GM19324 (cell line): ENCODE results near the gene KCTD16.
A peak's percentile ranks its signal among the peaks of the same experiment; 100 is the strongest.

ENCODE experiments used
- ATAC-seq: cut with Tn5 transposase; IDR thresholded peaks from one replicate; pipeline ENCODE4 v1.9.1; 2021; ENCODE audit warnings: mild to moderate bottlenecking, moderate library complexity; ENCODE audit not compliant: unreplicated experiment, low FRiP score

Gene KCTD16

GRCh38 chr5:144328494-144328893 lies 157.8 kb downstream of the KCTD16 start:
- no peak for ATAC-seq

GRCh38 chr5:144328980-144329379 lies 158.3 kb downstream of the KCTD16 start:
- ATAC-seq: no peak

DNA sequence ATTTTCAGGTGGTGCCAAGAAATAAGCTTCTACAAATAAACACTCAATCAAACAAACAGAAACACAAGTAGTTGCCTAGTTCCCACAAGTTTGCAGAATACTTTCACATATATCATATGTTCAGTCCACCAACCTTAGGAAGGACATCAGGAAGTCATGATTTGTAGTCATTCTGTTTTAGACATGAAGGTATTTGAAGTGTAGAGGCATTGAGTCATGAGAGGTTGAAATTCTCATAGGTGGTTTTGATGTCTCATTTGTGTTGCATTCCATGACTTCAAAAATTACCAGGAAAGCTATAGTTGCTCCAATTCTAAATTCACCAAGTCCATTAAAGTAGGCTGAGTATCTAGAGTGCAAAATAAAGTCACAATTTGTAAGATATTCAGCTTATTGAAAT lies 159.0 kb downstream of the KCTD16 start:
- no peak for ATAC-seq

DNA sequence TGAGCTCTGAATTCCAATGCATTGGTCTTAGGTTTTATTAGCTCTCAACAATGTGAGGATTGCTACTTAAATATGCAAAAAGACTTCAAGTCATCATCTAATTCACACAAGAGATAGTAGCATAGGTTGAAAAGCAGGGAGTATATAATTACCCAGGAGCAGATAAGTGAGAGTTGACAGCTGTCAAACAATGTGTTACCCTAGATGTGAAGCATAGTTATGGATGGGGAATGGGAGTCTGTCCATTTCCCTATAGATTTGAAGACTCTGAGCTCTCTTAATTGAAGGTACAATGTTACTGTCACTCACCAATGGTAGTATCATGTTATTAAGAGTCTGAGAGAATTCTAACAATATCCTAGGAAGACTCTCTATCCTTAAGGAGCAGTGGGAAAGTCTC lies 160.7 kb downstream of the KCTD16 start:
- no peak for ATAC-seq

GRCh38 chr5:144332265-144332664 lies 161.6 kb downstream of the KCTD16 start:
- ATAC-seq: no peak

GRCh38 chr5:144333336-144333920 lies 162.8 kb downstream of the KCTD16 start:
- peak; percentile 55 for ATAC-seq

DNA sequence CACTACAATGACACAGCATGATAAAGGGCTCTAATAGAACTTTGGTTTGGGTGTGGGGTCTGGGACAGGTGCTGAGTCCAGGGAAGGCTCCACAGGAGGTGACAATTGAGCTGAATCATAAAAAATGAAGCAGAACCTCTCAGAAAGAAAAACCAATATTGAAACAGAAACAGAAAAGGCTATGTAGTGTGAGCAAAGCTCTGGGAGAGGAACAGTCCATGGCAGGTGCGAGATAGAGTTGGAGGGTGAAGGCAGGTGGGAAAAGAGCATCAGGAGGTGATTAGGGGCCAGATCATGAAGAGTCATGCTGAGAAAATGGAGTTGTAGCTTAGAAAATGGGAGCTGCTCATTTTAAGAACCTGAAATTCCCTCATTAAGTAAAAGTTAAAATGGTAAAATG lies 164.9 kb downstream of the KCTD16 start:
- ATAC-seq: peak; percentile 52

DNA sequence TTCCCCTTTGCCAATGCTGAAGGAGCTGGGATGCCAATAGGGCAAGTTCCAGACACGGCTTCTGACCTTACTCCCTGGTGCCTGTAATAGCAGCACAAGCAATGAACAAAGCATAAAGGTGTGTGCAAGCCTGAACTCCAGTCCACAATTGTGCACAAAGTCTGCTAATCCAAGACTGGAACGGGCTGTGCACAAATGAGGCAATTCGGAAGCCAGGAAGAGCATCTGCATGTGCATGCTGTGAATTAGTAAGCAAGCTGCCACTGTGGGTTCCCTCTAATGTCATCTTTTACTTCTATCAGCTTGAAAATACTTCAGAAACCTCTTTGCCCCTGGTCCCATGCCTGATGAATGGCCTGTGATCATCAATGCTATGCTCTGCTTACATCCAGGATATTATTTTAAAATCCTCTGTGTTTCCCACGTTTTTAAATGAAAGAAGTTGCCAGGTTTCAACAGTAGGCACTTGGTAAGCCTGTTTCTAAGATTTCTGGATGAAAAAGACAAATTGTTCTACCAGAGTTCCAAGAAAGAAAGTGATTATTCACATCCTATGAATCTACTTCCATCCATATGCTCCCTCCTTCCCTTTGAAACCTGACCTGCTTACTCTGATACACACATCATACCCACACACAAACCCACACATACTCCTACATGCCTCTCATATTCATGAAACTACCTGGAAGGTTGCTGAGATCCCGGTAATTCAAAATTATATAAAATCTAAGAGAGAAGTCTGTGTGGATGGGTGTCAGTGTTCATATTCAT lies 165.7 kb downstream of the KCTD16 start:
- no peak for ATAC-seq

GRCh38 chr5:144352330-144352729 lies 181.7 kb downstream of the KCTD16 start:
- ATAC-seq: no peak

DNA sequence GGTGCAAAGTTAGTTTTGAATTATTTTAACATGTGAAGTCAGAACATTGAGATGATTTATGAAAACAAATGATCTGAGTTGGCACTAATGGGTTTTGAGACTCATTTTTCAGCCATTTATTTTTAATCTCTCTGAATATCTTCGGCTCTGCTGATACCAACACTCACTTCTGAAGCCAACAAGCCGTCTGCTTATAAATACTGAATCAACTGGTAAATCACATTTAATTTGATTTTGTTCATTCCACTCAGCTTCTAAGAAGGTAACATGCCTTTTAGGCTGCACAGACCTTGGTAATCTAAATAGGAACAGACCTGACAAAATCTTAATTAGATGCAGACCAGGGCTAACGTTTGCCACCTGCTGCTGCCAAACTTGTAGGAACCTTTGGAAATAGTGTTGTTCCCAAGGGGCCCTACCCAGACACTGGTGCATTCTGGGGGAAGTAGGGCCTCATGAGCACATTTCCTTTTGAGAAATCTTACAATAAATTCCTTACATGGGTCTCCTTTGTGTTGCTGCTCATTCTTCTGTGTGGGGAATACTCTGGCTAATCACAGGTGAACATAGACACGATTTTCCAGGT lies 182.2 kb downstream of the KCTD16 start:
- ATAC-seq: no peak

DNA sequence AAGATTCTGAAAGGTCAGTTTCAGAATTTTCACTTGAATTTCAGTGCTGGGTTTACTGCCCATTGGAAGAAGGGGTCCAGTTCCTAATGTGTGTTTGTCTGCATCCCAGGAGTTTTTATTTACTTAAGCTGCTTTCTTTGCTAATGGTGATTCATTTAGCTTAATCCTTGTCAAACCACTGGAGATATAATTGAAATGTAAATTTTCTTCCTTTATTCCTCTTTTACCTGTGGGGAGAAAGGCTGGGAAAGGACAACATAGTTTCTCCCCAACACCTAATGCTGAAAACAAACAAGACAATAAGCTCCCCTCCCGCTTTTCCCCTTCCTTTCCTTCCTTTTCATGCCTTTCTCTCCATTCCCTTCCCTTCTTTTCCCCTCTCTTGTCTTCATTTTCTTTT lies 185.8 kb downstream of the KCTD16 start:
- ATAC-seq: no peak

DNA sequence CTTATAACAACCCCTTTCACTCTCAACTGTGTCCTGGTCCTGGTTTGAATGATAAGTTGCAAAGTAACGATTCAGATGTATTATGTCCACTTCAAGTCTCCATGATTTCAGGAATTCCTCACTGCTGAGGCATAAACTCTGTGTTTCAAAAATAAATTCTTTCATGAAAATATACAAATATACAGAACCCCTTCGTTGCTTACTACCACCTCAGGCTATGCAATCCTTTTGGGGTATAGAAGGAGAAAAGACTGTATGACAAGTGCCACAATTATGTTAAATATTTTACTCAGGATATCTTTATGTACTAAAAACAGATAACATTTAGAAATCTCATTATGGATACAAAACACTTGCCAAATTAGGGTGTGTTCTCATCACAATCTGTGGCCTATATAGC lies 190.7 kb downstream of the KCTD16 start:
- no peak for ATAC-seq

GRCh38 chr5:144365885-144366284 lies 195.2 kb downstream of the KCTD16 start:
- ATAC-seq: no peak

DNA sequence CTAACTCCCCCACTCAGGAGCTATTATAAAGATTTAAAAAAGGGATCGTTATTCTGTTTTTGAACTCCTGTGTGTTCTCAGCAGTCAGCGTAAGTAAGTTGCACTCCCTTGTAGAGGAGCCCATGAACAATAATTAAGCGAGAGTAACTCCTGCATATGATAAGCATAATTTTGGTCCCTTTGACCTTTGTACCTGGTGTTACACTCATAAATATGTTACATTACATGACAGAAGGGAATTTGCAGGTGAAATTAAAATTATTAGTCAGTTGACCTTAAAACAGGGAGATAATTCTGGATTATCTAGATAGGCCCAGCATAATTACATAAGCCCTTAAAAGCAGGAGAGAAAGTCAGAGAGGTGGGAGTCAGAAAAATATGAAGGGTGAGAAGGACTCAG lies 197.3 kb downstream of the KCTD16 start:
- no peak for ATAC-seq

DNA sequence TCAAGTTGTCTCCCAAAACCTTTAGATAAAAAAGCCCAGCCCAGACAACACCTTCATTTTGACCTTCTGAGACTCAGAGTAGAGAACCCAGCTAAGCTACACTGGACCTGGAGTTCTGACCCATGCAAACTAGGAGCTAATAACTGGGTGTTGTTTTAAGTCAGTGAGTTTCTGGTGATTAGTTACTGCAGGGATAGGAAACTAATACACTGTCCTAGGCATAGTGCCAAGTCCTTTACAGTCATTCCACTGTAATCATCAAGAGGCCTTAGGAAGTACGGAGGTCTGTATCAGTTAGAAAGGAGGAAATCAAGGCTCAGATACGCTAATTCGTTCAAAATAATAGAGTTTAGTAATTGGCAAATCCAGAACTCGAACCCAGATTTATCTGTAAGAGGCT lies 197.9 kb downstream of the KCTD16 start:
- ATAC-seq: no peak

GRCh38 chr5:144369006-144369405 lies 198.3 kb downstream of the KCTD16 start:
- ATAC-seq: no peak

DNA sequence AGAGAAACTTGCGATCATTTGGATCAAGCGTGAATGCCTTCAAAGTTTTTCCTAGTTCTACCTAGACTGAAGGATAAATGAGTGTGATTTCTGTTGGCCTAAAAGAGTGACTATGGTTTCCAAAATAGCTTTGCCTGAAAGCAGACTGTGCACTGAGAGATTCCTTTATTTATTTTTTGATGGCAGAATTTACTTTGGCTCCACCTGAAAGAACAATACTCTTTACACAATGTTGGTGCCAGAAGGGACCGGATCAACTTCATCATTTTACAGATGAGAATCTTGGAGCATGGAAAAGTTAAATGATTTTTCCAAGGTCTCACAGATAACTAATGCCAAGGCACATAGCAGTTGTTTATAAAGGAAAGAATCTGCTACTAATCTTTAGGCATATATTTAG lies 199.6 kb downstream of the KCTD16 start:
- ATAC-seq: no peak

DNA sequence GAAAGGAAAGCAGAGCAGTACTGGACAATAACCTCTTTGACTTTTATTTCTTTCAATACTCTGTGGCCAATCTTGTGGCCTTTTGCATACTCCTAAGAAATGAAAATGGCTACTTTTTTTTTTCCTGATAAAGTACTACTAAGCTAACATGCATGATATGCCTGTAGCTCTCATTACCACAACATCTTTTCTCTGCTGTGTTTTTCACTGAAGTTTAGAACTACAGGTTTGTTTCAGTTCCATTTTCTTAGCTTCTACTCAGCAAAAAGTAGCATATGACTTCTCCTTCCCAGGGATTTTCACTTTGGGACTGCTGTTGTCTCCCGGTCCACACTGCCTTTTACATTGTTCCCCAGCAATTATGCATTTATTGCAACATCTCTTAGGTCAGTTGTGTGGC lies 204.0 kb downstream of the KCTD16 start:
- ATAC-seq: no peak

DNA sequence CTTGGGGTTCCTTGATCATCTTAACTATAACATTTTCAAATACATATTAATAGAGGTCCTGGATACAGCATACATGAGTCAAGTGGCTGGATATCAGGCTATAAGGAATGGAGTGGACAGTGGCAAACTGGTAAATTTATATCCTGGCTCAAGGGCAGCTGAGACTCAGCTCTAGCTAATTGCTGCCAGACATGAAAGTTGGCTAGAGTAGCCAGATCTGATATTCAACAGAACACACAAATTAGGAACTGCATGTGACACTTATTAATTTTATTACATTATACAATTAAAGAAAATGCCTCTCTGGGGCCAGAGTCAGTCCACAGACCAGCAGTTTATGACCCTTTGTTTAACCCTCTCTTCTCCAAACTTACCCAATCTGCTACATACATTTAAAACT lies 206.5 kb downstream of the KCTD16 start:
- no peak for ATAC-seq

DNA sequence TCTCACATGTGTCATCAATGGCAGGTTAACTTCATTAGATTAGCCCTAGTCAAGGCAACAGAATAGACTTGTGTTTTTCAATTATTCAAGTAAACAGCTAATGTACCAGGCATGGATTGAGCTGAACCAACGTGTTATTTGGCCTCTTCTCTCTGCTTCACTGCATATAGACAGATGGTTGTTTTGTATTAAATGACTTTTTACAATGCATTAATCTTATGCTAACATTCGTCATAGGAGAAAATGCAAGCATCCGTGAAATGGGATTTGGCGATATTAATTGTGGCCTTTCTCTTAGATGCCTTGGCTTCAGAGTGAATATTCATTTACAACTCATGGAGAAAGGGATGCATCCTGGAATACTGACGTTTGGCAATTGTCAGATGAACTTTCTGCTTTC lies 208.0 kb downstream of the KCTD16 start:
- ATAC-seq: no peak

DNA sequence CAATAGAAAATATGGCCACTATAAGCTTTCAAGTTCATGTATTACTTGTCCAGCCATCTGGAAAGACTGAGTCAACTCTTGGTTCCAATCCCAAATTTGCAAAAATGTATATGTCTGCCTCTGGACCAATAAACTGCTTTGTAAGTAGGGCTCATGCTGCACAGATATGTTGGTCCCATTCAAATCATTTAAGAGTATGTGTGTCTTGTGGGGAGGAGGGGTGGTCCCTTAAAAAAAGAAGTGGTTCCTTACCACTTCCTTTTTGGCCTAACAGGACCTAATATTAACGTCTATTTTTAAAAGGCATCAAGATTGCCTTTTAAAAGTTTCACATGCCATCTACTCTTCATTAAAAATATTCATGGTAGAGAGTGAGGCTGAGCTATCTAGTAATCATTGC lies 214.9 kb downstream of the KCTD16 start:
- ATAC-seq: no peak

- ATAC-seq: no peak
Measured at GRCh38 chr5:144386315-144386714, 215.6 kb downstream of the KCTD16 start.
